Chondrocyte (in vitro differentiated cells): ENCODE measurements around the gene AKAP8L. TPM values are rescaled to one million over a fixed set of nuclear protein-coding genes. Genes with fewer than 3 reads are reported as not detected.

Source experiments
- DNase-seq: peaks from one replicate; pipeline ENCODE4 v3.0.0; 2021; ENCODE audit warnings: mixed read lengths, low spot score
- H3K27ac Mint-ChIP-seq: one replicate; pipeline ENCODE4 v1.8.0; 2021; ENCODE audit warnings: mild to moderate bottlenecking, moderate library complexity, mixed read lengths; ENCODE audit not compliant: unreplicated experiment
- H3K27me3 Mint-ChIP-seq: 2 replicates; pipeline ENCODE4 v1.8.0; 2021; ENCODE audit warnings: low read depth, mixed read lengths
- H3K36me3 Mint-ChIP-seq: 2 replicates; pipeline ENCODE4 v1.8.0; 2021; ENCODE audit warnings: low read depth, mixed read lengths
- H3K4me1 Mint-ChIP-seq: 2 replicates; pipeline ENCODE4 v1.8.0; 2021; ENCODE audit warnings: low read depth, mild to moderate bottlenecking, mixed read lengths
- H3K4me3 Mint-ChIP-seq: one replicate; pipeline ENCODE4 v1.8.0; 2021; ENCODE audit warnings: mild to moderate bottlenecking, moderate library complexity, mixed read lengths; ENCODE audit not compliant: unreplicated experiment
- H3K9me3 Mint-ChIP-seq: 2 replicates; pipeline ENCODE4 v1.8.0; 2021; ENCODE audit warnings: low read depth, mixed read lengths
- total RNA-seq: library from RNA; stranded (reverse); gene quantifications from 3 replicates; pipeline ENCODE4 v1.2.1, GENCODE V29; 2021
- TF ChIP-seq, protein P1 (sequence below): fragments of 200-600 bp; sonication (generic); IDR thresholded peaks from 2 replicates; pipeline ENCODE4 v1.5.0; 2021; ENCODE audit warnings: antibody characterized with exemption, mild to moderate bottlenecking, moderate library complexity

Gene AKAP8L
- total RNA-seq, 1 donor from 2014 or later, result 76.0 TPM

DNA sequence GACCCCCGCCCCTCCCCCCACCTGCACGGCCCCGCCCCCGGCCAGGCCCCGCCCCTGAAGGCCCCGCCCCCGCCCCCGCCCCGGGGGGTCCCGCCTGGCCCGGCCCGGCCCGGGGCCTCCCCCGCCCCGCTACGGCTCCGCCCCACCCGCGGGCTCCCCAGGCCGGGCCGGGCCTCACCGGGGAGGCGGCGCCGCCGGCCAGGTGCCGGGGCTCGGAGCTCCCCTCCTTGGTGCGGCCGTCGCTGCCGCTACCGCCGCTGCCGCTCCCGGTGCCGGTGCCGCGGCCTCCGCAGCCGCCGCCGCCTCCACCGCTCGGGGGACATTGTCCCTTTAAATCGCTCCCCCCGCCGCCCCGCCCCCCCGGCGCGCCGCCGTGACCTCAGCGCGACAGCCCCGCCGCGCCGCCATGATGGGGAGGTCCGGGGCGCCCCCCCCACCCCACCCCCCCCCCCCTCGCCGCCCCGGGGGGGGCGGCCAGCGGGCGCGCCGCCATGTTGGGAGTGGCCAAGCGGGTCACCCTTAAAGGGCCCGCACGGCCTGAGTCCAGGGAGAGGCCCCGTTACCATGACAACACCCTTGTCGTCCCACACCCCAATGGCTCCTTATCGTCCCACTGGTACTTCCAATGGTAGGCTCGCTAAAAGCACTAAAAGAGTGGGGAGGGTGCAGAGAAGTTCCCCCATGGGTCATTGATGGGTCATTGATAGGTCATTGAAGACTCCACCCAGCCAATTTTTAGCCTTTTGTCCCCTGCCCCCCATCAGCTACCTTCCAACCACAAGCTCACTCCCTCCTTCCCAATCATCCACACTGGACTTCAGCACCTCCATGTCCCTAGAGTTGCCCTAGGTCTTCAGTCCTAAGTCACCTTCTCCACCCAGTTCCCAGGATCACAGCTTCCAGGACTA lies 31.1 kb upstream of the AKAP8L start, which contains the start of gene WIZ:
WIZ (minus strand) TSS at position 337 of the 908 bp plus-strand sequence. CDS start 1,649 bp downstream, outside the sequence.
- Mint-ChIP-seq H3K36me3 (no peaks in the 10 kb centered on the region), H3K27me3 (peaks cover 6% of the 10 kb centered on the region), H3K4me1 (peaks cover 20% of the 10 kb centered on the region), H3K4me3 (peak within 1 kb of the TSS; percentile 69), H3K27ac (peak within 1 kb of the TSS; percentile 78), H3K9me3 (no peaks in the 10 kb centered on the region)
- TF ChIP-seq, protein P1, sequence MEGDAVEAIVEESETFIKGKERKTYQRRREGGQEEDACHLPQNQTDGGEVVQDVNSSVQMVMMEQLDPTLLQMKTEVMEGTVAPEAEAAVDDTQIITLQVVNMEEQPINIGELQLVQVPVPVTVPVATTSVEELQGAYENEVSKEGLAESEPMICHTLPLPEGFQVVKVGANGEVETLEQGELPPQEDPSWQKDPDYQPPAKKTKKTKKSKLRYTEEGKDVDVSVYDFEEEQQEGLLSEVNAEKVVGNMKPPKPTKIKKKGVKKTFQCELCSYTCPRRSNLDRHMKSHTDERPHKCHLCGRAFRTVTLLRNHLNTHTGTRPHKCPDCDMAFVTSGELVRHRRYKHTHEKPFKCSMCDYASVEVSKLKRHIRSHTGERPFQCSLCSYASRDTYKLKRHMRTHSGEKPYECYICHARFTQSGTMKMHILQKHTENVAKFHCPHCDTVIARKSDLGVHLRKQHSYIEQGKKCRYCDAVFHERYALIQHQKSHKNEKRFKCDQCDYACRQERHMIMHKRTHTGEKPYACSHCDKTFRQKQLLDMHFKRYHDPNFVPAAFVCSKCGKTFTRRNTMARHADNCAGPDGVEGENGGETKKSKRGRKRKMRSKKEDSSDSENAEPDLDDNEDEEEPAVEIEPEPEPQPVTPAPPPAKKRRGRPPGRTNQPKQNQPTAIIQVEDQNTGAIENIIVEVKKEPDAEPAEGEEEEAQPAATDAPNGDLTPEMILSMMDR, result no peak
- DNase-seq, result no peak

DNA sequence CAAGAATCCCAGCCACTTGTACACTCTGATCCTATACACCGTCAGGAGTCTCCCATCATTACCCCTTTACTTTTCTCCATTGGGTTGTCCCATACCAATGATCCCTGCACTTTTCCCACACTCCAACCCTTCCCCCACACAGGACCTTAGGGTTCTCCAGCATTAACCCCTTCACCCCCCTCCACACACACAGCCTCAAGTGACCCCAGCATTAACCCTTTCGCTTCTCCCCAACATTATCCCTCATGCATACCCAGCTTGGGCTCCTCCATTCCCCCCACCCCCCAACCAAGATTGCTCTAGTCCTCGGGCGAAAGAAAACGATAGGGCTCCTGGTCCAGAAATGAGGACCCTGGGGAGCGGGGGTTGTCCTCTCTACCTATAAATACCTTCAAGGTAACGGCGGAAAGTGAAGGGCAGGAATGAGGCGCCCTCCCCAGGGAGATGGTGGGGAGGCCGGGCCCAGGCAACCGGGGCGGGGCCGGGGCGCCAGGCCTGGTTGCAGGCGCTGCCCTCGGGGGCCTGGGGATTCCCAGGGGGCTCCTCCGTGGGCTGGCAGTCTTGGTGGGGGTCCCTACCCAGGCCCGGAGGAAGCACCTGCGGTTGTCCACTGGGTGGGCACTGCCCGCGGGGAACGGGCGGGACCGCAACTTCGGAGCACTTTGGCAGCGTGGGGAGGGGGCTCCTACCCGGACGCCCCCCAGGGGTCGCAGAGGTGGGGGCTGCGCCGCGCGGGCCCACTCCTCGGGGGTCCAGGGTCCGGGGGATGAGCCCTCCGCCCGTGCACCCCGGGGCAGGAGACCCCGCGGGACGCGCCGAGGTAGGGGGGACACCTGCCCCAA lies 30.2 kb upstream of the AKAP8L start:
- H3K9me3 Mint-ChIP-seq, result no peaks in the 10 kb centered on the region
- no peaks in the 10 kb centered on the region for H3K36me3 Mint-ChIP-seq
- peak overlapping the region; percentile 77 for H3K27ac Mint-ChIP-seq
- H3K27me3 Mint-ChIP-seq, result peaks cover 4% of the 10 kb centered on the region
- no peak for DNase-seq
- TF ChIP-seq, protein P1, result no peak
- H3K4me1 Mint-ChIP-seq, result peaks cover 20% of the 10 kb centered on the region
- peak overlapping the region; percentile 69 for H3K4me3 Mint-ChIP-seq

DNA sequence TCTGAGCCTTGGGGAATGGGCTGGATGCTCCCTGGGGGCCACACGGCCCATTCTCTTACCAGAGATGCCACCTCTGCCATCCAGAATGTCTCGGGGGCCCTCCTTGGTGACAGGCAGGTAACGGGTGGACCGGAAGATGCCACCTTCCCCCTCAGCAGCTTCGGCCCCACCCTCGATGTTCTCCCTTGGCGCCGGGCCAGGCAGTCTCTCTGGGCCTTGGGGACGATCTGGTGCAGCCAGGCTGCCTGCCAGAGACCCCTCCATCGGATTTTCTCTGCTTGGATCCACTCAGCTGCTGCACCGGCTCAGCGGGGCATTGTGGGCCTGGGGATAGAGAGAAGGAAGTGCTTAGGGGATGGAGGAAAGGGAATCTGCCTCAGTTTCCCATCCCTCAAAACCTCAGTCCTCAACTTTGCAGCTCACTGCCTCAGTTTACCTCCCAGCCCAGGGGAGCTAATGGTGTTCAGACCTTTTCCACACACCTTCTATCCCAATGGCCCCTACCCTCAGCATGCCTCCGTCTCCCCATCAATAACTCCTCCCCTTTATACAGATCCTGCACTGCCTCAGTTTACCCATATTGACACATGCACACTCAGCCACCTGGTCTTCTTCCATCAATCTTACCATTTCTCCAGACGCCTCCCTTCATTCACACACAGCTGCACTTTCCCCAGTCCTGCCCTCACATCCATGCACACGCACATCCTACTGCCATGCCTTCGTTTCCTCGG lies 29.4 kb upstream of the AKAP8L start:
- Mint-ChIP-seq H3K9me3 (no peaks in the 10 kb centered on the region), H3K36me3 (no peaks in the 10 kb centered on the region), H3K4me3 (peak overlapping the region; percentile 69), H3K27ac (peak overlapping the region; percentile 77), H3K4me1 (peaks cover 18% of the 10 kb centered on the region), H3K27me3 (no peaks in the 10 kb centered on the region)
- DNase-seq, result no peak
- TF ChIP-seq, protein P1, result no peak

DNA sequence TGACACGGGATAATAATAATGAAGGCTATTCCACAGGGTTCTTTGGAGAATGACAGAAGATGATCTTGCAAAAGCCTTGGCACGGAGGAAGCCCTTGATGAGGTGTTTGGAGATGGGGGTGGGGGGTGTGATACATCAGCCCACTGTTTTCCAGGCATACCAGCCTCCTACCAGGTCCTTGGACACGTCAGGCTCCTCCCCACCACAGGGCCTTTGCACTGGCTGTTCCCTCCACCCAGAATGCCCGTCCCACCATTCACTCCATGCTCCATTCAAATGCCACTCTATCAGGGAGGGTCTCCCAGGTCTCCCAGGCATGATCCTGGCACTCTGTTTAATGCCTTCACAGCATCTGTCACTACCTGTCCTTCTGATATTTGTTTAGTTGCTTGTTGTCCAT lies 28.3 kb upstream of the AKAP8L start:
- H3K4me3 Mint-ChIP-seq, result no peak overlapping the region
- no peaks in the 10 kb centered on the region for H3K36me3 Mint-ChIP-seq
- H3K27me3 Mint-ChIP-seq, result no peaks in the 10 kb centered on the region
- H3K9me3 Mint-ChIP-seq, result no peaks in the 10 kb centered on the region
- DNase-seq, result no peak
- TF ChIP-seq, protein P1, result no peak
- H3K27ac Mint-ChIP-seq, result no peak overlapping the region
- H3K4me1 Mint-ChIP-seq, result peaks cover 12% of the 10 kb centered on the region
